Right hindlimb (tissue), 1 donor: ENCODE data around the gene FSD1.
A peak's percentile ranks its signal among the peaks of the same experiment; 100 is the strongest.
"Not testable (repeated sequence)": the region's sequence is repeated elsewhere in the genome, so short reads cannot be mapped to it uniquely, and the experiment has no call there.

ENCODE experiments used
- DNase-seq: peaks from one replicate; pipeline ENCODE4 v3.0.0-alpha.2; 2018

Gene FSD1

DNA sequence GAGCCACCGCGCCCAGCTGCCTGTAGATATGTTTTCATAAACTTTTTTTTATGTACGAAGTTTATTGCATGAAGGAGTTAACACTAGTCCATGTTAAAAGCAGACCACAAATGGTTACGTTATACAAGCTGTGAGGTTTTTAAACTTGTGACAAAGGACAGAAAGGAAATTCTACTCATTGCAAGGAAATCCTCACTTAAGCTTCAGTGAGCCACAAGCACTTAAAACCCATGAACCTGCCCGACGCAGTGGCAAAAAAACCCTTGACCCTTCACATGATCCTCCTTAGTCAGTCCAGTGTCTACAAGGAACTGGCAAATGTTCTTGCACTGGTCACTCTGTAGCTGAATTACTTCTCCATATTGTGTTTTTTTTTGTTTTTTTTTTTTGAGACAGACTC, 43.1 kb downstream of the FSD1 start:
- no peak for DNase-seq

GRCh38 chr19:4349225-4349624, 44.8 kb downstream of the FSD1 start:
- DNase-seq = not testable (repeated sequence)

DNA sequence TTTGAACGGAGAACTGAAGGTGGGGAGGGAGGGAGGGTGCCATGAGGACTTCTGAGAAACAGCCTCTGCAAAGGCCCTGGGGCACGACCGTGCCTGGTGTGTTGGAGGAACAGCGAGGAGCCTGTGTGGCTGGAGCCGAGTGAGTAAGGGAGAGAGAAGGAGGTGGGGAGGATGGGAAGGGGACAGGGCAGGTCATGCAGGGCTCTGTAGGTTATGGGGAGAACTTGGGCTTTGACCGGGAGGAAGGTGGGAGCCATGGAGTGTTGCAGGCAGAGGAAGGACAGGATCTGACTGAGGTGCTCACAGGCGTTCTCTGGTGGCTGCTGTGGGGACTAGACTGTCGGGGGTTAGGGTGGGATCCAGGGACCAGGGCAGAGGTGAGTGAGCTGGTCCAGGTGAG, 45.7 kb downstream of the FSD1 start:
- no peak for DNase-seq

- DNase-seq = no peak
Measured at GRCh38 chr19:4350726-4351125, 46.3 kb downstream of the FSD1 start.

DNA sequence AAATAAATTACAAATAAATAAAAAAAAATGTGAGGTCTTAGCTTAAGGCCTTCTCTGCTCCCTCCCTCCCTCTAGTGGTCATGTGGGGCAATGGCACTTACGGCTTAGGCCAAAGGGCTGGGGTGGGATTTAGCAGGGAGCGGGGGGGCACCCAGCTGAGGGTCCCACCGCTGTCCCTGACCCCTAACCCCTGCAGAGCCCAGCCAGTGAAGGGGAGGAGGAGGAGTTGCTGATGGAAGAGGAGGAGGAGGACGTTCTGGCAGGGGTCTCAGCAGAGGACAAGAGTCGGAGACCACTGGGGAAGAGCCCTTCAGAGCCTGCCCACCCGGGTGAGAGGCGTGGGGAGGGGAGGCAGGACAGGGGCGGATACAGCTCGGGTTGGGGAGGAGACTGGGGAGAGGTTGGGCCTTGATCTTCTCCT, 48.3 kb downstream of the FSD1 start:
- peak; percentile 60 for DNase-seq

DNA sequence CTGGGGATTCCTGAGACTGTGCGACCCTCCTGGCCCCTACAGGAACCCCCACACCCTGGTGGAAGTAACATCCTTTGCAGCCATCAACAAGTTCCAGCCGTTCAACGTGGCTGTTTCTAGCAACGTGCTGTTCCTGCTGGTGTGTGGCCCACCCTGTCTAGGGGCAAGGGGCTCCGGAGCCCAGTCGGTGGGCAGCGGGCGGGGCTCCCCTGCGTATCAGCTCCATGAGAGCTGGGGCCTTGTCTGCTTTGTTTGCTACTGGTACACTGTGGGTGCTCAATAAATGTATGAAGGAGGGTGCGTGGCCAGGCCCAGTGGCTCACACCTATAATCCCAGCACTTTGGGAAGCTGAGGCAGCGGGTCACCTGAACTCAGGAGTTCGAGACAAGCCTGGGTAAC, 49.9 kb downstream of the FSD1 start:
- no peak for DNase-seq

DNA sequence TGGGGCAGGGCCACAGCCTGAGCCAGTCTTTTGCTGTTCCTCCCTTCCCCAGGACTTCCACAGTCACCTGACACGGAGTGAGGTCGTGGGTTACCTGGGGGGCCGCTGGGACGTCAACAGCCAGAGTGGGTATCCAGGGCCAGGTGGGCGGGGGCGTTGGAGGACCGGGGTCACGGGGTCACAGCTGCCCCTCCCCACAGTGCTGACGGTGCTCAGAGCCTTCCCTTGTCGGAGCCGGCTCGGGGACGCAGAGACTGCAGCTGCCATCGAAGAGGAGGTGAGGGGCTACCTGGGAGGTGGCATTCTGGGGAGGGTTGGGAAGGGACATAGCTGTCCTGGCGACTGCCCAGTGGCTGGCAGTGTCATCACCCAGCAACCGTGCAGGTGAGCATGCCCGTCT, 50.5 kb downstream of the FSD1 start:
- DNase-seq = no peak

DNA sequence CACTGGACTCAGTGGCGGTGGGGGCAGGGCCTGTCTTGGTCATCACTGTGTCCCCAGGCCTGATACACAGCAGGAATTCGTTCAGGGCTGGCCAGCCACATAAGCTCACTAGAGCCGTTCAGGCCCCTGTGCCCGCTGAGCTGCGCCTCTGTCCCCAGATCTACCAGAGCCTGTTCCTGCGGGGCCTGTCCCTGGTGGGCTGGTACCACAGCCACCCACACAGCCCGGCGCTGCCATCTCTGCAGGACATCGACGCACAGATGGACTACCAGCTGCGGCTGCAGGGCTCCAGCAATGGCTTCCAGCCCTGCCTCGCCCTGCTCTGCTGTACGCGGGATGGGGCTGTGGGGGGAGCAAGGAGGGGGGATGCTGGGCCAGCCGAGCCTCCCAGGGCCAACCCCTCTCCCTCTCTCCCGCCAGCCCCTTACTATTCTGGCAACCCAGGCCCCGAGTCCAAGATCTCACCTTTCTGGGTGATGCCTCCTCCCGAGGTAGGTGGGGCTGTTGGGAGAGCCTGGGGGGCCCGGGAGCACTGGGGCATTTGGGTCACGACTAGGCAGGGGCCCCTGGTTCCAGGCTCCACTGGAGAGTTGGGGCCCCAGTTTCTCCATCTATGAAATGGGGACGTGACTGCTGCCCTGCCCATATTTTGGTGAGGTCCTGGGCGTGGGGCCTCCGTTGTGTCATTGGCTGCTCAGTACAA, 52.8 kb downstream of the FSD1 start:
- DNase-seq = no peak

DNA sequence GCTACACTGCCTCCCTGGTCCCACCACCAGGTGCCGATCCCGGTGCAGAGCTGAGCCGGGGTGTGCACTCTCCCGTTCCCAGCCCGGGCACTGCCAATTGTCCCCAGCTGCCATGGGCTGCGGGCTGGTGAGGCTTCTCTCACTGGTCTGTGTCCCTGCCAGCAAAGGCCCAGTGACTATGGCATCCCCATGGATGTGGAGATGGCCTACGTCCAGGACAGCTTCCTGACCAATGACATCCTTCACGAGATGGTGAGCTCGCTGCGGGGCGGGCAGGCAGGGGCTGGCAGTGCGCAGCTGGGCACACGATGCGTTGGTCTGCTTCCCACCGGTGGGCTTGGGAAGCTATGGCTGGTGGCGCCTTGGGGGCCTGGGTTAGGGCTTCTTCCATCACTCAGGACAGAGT, 53.5 kb downstream of the FSD1 start:
- DNase-seq = no peak

DNA sequence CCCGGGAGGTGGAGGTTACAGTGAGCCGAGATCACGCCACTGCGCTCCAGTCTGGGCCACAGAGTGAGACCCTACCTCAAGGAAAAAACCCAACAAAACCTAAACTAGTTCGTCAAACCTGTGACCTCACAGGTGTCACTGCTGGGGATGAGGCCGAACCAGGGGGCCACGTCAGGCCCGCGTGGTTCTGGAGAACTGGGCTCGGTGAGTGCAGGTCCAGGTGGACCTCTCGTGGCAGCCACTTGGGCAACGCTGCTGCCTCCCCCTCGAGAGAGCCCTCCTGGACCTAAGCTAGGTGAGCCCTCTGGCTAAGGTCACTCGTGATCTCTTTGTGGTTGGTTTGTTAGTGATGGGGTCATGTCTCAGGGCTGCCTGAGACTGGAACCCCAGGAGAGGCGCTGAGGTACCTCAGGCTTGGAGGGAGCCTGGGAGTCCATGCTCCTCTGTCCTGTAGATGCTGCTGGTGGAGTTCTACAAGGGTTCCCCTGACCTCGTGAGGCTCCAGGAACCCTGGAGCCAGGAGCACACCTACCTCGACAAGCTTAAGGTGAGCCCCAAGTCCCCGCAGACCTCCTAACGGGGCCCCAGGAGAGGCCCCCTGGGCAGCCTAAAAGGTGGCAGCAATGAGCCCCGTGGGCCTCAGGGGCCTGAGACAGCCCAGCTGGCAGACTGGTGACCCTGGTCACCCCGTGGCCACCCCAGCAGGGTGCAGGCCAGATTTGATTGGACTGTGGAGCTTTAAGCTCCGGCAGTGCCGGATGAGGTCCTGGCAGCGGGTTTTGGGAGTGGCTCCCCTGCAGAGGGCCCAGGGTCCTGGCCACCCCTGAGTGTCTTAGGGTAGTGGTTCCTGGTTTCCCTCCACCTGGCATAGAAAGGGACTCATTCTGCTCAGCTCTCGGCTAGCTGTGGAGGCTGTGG, 54.6 kb downstream of the FSD1 start:
- DNase-seq = no peak

- DNase-seq = no peak
Measured at GRCh38 chr19:4359627-4360000, 55.2 kb downstream of the FSD1 start.

- DNase-seq = no peak
Measured at GRCh38 chr19:4360081-4360569, 55.7 kb downstream of the FSD1 start.

DNA sequence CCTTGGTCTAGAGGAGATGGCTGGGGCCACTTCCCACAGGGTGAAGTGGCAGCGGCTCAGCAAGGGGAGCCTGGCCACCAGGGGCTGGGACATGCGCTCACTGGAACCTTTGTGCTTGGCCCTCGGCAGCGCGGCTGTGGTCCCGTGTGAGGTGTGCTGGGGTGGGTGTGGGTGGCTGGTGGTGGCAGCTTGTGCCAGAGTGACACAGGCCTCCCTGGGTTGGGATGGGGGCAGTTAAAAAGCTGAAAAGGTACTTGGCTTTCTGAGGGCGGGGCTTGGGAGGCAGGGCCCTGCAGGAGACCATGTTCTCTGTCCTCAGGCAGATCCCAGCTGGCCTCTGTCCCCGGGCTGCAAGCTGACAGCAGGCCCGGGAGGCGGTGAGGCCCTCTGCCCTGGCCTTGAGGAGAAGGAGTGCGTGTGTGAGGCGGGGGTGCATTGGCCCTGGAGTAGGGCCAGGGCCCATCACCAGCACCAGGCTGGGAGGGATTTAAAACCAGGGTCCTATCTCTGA, 56.3 kb downstream of the FSD1 start:
- no peak for DNase-seq

GRCh38 chr19:4361152-4362046, 57.0 kb downstream of the FSD1 start:
- no peak for DNase-seq

- no peak for DNase-seq
Measured at GRCh38 chr19:4362101-4362828, 57.9 kb downstream of the FSD1 start.

GRCh38 chr19:4362831-4363545, 58.6 kb downstream of the FSD1 start:
- no peak for DNase-seq

- DNase-seq = no peak
Measured at GRCh38 chr19:4363571-4364304, 59.3 kb downstream of the FSD1 start.

DNA sequence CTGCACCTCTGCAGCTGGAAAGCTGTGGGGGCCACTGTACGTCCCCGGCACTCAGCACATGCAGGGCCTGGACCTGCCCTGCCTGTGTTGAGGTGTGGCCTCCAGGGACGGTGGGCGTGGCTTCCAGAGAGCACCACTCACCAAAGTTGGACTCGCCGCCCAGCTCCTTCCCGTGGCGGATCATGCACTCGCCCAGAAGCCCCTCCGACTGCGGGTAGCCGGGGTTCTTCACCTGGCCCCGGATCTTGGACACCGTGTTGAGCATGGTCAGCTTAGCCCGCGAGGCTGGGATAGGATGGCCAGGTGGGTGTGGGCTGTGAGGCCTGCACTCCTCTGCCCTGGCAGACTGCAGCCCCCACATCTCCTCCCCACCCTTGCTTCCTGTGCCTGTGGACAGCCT, 60.9 kb downstream of the FSD1 start:
- peak; percentile 21 for DNase-seq

- DNase-seq = peak; percentile 24
Measured at GRCh38 chr19:4365791-4366665, 61.6 kb downstream of the FSD1 start.
